Measurements from ENCODE around the gene ADRM1. TPM values are rescaled to one million over a fixed set of nuclear protein-coding genes. Genes with fewer than 3 reads are reported as not detected.

ADRM1 gene
- total and polyA plus RNA-seq, 12 donors, result 67.7 to 192 (median 74.7) TPM

GRCh38 chr20:62342910-62343309, 40.1 kb downstream of the ADRM1 start:
- H3K27ac ChIP-seq, result no peak overlapping the region
- DNase-seq (no peak), ATAC-seq (no peak)
- H3K4me3 ChIP-seq, result no peak overlapping the region
- peaks cover 0 to 5% (median 0%) of the 10 kb centered on the region in 11 donors for H3K9me3 ChIP-seq
- no peaks in the 10 kb centered on the region for H3K4me1 ChIP-seq
- H3K36me3 ChIP-seq, result peaks cover 0 to 100% (median 54%) of the 10 kb centered on the region in 9 donors
- no peaks in the 10 kb centered on the region for H3K27me3 ChIP-seq
- no peak for TF ChIP-seq CTCF (IDR thresholded peaks at IDR 0.05)
- intact Hi-C loops (cut with DNase I), result loop anchor here in 1 of 10 donors (5.0 kb wide), 1 partner anchor 36 kb away; no protein-coding TSS in a partner anchor
- 75 to 81% methylated on average over 10 of the region's 10 CpGs for WGBS, 2 donors

DNA sequence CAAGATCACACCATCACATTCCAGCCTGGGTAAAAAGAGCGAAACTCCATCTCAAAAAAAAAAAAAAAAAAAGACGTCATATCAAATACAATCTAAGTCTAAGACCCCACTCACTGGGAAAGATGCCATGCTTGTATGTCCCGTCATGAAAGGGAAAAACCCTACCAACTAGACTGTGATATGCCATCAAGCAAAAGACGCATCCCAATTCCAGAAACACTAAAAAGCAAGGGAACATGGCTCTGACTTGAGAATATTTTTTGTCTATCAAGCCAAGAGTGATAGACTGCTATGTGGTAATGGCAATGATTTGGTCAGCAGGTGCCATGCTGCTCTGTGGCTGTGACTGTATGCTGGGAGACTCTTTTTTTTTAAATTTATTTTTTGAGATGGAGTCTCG, 41.3 kb downstream of the ADRM1 start:
- Histone ChIP-seq H3K27ac (no peak overlapping the region), H3K36me3 (peaks cover 0 to 99% (median 44%) of the 10 kb centered on the region in 9 donors), H3K27me3 (no peaks in the 10 kb centered on the region), H3K4me3 (no peak overlapping the region), H3K4me1 (no peaks in the 10 kb centered on the region), H3K9me3 (peaks cover 0 to 11% (median 0%) of the 10 kb centered on the region in 11 donors)
- DNase-seq, result no peak
- no peak for TF ChIP-seq CTCF (IDR thresholded peaks at IDR 0.05)
- 95 to 97% methylated on average over 5 of the region's 5 CpGs for WGBS, 2 donors
- ATAC-seq, result no peak
- intact Hi-C loops (cut with DNase I), result loop anchor here in 1 of 10 donors (5.0 kb wide), 1 partner anchor 37 kb away; no protein-coding TSS in a partner anchor

- intact Hi-C loops (cut with DNase I), result loop anchor here in 4 of 10 donors (5.0 kb wide), 2 partner anchors 32 to 37 kb away; no protein-coding TSS in a partner anchor
- Histone ChIP-seq H3K27me3 (no peaks in the 10 kb centered on the region), H3K9me3 (peaks cover 0 to 13% (median 0%) of the 10 kb centered on the region in 11 donors), H3K36me3 (peaks cover 0 to 95% (median 39%) of the 10 kb centered on the region in 9 donors), H3K4me1 (no peaks in the 10 kb centered on the region), H3K4me3 (no peak overlapping the region), H3K27ac (no peak overlapping the region)
- no peak for ATAC-seq
- TF ChIP-seq CTCF (IDR thresholded peaks at IDR 0.05), result no peak
- WGBS, 2 donors, result 90 to 91% methylated on average over 10 of the region's 10 CpGs
- no peak for DNase-seq
Observed at GRCh38 chr20:62344782-62345181, 42.0 kb downstream of the ADRM1 start.

DNA sequence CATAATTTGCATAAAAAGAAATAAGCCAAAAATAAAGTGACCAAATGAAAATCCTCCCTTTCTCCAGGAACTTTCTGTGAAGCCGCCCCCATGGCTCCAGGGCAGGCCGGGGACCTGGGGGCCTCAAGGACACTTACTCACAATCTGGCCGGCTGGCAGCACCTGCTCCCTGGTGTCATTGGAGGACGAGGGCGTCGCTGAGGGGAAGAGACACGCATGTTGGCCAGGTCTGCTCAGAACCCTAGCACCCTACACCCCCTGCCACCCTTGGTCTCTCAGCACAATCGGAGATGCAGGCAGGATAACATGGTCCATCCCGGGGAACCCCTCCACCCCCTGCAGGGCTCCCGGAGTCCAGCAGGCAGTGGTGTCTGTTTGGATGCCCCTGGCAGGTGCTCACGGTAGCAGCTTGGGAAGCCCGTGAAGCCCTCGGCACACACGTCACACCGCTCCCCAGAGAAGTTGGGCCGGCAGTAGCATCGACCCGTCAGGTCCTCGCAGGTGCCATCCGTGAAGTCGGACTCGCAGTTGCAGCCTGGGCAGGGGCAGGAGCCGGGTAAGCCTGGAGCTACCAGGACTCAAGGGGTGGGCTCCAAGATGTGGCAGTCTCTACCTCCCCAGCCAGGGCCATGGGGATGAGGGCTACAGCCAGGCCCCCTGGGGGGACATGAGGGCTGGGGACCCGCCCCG, 43.0 kb downstream of the ADRM1 start:
- 82 to 83% methylated on average over 25 of the region's 25 CpGs for WGBS, 2 donors
- H3K36me3 ChIP-seq, result peaks cover 0 to 95% (median 34%) of the 10 kb centered on the region in 9 donors
- no peak for TF ChIP-seq CTCF (IDR thresholded peaks at IDR 0.05)
- ATAC-seq (peak in 5 of 8 donors; percentile 8 to 32 (median 16)), DNase-seq (peak in 1 of 2 donors; percentile 25)
- intact Hi-C loops (cut with DNase I), result loop anchor here in 3 of 10 donors (5.0 kb wide), 1 partner anchor 34 kb away; no protein-coding TSS in a partner anchor
- H3K27me3 ChIP-seq, result no peaks in the 10 kb centered on the region
- H3K9me3 ChIP-seq, result peaks cover 0 to 13% (median 0%) of the 10 kb centered on the region in 11 donors
- H3K4me1 ChIP-seq, result no peaks in the 10 kb centered on the region
- H3K27ac ChIP-seq, result no peak overlapping the region
- no peak overlapping the region for H3K4me3 ChIP-seq

Data from heart right ventricle (tissue), 16 donors.